ENCODE data around the gene FAM83B. TPM values are rescaled to one million over a fixed set of nuclear protein-coding genes. Genes with fewer than 3 reads are reported as not detected.

Gene FAM83B
- total RNA-seq, 1 experiment from 2014 or later, result 5.7 TPM

- no peaks in the 10 kb centered on the region for H3K79me2 ChIP-seq (ENCODE audit: insufficient read depth, low read length)
- H3T11ph ChIP-seq (ENCODE audit: low read length), result no peak overlapping the region
- H3K56ac ChIP-seq (ENCODE audit: insufficient read length, low read depth, low read length), result no peak overlapping the region
- H3K4me1 ChIP-seq (ENCODE audit: insufficient read depth, low read length), result peaks cover 6% of the 10 kb centered on the region; the same call in 1 of the 2 replicates
- H2BK5ac ChIP-seq (ENCODE audit: insufficient read length, low read length), result no peak overlapping the region
- no CpG with 5 or more reads among the region's 4 CpGs for WGBS (ENCODE audit: extremely low coverage, insufficient read length, low lambda C conversion rate)
- H3K9me3 Mint-ChIP-seq, result peaks cover 19 to 25% of the 10 kb centered on the region in 2 experiments
- no peaks in the 10 kb centered on the region for H3K9me3 ChIP-seq (ENCODE audit: control insufficient read depth, low read depth, low read length)
- H3K18ac ChIP-seq (ENCODE audit: insufficient read length, low read depth, low read length), result no peak overlapping the region
- no peak overlapping the region for H3K27ac Mint-ChIP-seq
- H3K23me2 ChIP-seq (ENCODE audit: insufficient read length, low read depth, low read length, poor library complexity, severe bottlenecking), result no peaks in the 10 kb centered on the region
- H2BK15ac ChIP-seq (ENCODE audit: low read depth, low read length), result no peak overlapping the region
- no peak overlapping the region for H3K23ac ChIP-seq (ENCODE audit: insufficient read length, low read depth, low read length)
- no peak overlapping the region for H3K4me3 Mint-ChIP-seq
- no peak for TF ChIP-seq CTCF (conservative IDR thresholded peaks at IDR 0.05)
- no peak overlapping the region for H2AFZ ChIP-seq (ENCODE audit: low read length)
- peaks cover 11% of the 10 kb centered on the region in 2 experiments for H3K4me1 Mint-ChIP-seq
- no peak overlapping the region for H3K4me2 ChIP-seq (ENCODE audit: insufficient read depth, insufficient read length, low read length)
- no peak overlapping the region for H3K4ac ChIP-seq (ENCODE audit: low read depth, low read length)
- no peak overlapping the region for H3K14ac ChIP-seq (ENCODE audit: insufficient read depth, low read length)
- no peak for DNase-seq
- no peaks in the 10 kb centered on the region for H3K27me3 ChIP-seq (ENCODE audit: insufficient read depth, low read length)
- no peak overlapping the region for H3K27ac ChIP-seq (ENCODE audit: insufficient read length, low read depth, low read length)
- H2BK12ac ChIP-seq (ENCODE audit: insufficient read length, low read depth, low read length), result no peak overlapping the region
- no peak overlapping the region for H2BK120ac ChIP-seq (ENCODE audit: low read depth, low read length, poor library complexity, severe bottlenecking)
- H3K79me1 ChIP-seq (ENCODE audit: insufficient read depth, low read depth, low read length, poor library complexity, severe bottlenecking), result no peaks in the 10 kb centered on the region
- peaks cover 10 to 13% (median 12%) of the 10 kb centered on the region in 3 experiments for H3K36me3 Mint-ChIP-seq (ENCODE audit: insufficient read depth in 1 of 3, low read depth in 3 of 3)
- no peaks in the 10 kb centered on the region; the same call in 1 of the 2 replicates for H3K27me3 Mint-ChIP-seq (ENCODE audit: low read depth)
- no peak overlapping the region for H4K5ac ChIP-seq (ENCODE audit: insufficient read length, low read depth, low read length)
- no peak overlapping the region for H4K8ac ChIP-seq (replicated peaks; ENCODE audit: insufficient read length, low read depth, low read length)
- H4K91ac ChIP-seq (ENCODE audit: insufficient read length, low read depth, low read length), result no peak overlapping the region
- H2AK5ac ChIP-seq (ENCODE audit: insufficient read length, low read length), result no peak overlapping the region
- H2BK20ac ChIP-seq (ENCODE audit: low read depth, low read length, poor library complexity, severe bottlenecking), result no peak overlapping the region
- H3K9ac ChIP-seq (ENCODE audit: extremely low read depth, insufficient read length, low read length), result no peak overlapping the region
- H4K20me1 ChIP-seq (ENCODE audit: control insufficient read depth, insufficient read depth, insufficient read length), result no peaks in the 10 kb centered on the region
Measured at GRCh38 chr6:54800050-54800600, 46.4 kb upstream of the FAM83B start.

All from H9 (cell line).